ENCODE measurements around the gene DOHH. TPM values are rescaled to one million over a fixed set of nuclear protein-coding genes. Genes with fewer than 3 reads are reported as not detected.
"Not testable (repeated sequence)": the region's sequence is repeated elsewhere in the genome, so short reads cannot be mapped to it uniquely, and the experiment has no call there.

The DOHH gene
- total RNA-seq, 1 donor from 2014 or later: 15.0 TPM

GRCh38 chr19:3532154-3532786, 31.8 kb upstream of the DOHH start:
- H3K4me1 ChIP-seq: peaks cover 11% of the 10 kb centered on the region
- no peak overlapping the region for H3K4me3 ChIP-seq
- no peak overlapping the region for H3K27ac ChIP-seq
- no peak for DNase-seq (ENCODE audit: extremely low spot score in 2 of 2)
- H3K27me3 ChIP-seq: no peaks in the 10 kb centered on the region
- intact Hi-C loops (cut with DNase I): no loop called here
- TF ChIP-seq CTCF (IDR thresholded peaks at IDR 0.05) (no peak), POLR2AphosphoS5 (IDR thresholded peaks at IDR 0.05; ENCODE audit: insufficient read depth in 1 of 2, low read depth in 1 of 2) (no peak)
- H3K36me3 ChIP-seq: peaks cover 0 to 63% of the 10 kb centered on the region in 2 donors
- no peaks in the 10 kb centered on the region for H3K9me3 ChIP-seq

- no peak for DNase-seq (ENCODE audit: extremely low spot score in 2 of 2)
- H3K27me3 ChIP-seq: no peaks in the 10 kb centered on the region
- intact Hi-C loops (cut with DNase I): no loop called here
- peaks cover 0 to 67% of the 10 kb centered on the region in 2 donors for H3K36me3 ChIP-seq
- no peak for TF ChIP-seq CTCF (IDR thresholded peaks at IDR 0.05)
- TF ChIP-seq POLR2AphosphoS5 (IDR thresholded peaks at IDR 0.05; ENCODE audit: insufficient read depth in 1 of 2, low read depth in 1 of 2): no peak
- no peak for TF ChIP-seq POLR2A (IDR thresholded peaks at IDR 0.05)
- no peaks in the 10 kb centered on the region for H3K9me3 ChIP-seq
- no peak overlapping the region for H3K4me3 ChIP-seq
- peaks cover 6% of the 10 kb centered on the region for H3K4me1 ChIP-seq
- no peak overlapping the region for H3K27ac ChIP-seq
These were observed 31.2 kb upstream of the DOHH start for GRCh38 chr19:3531716-3532115.

GRCh38 chr19:3530389-3530788, 29.9 kb upstream of the DOHH start:
- no peak overlapping the region for H3K27ac ChIP-seq
- H3K36me3 ChIP-seq: peaks cover 0 to 74% of the 10 kb centered on the region in 2 donors
- intact Hi-C loops (cut with DNase I): no loop called here
- H3K4me1 ChIP-seq: no peaks in the 10 kb centered on the region
- no peak overlapping the region for H3K4me3 ChIP-seq
- no peaks in the 10 kb centered on the region for H3K27me3 ChIP-seq
- TF ChIP-seq POLR2AphosphoS5 (IDR thresholded peaks at IDR 0.05; ENCODE audit: insufficient read depth in 1 of 2, low read depth in 1 of 2): no peak
- DNase-seq (ENCODE audit: extremely low spot score in 2 of 2): no peak
- H3K9me3 ChIP-seq: no peaks in the 10 kb centered on the region

GRCh38 chr19:3529299-3529698, 28.8 kb upstream of the DOHH start:
- H3K36me3 ChIP-seq: peaks cover 0 to 72% of the 10 kb centered on the region in 2 donors
- DNase-seq (ENCODE audit: extremely low spot score in 2 of 2); H3K4me1 ChIP-seq; H3K4me3 ChIP-seq; intact Hi-C loops (cut with DNase I); H3K27ac ChIP-seq; H3K27me3 ChIP-seq; H3K9me3 ChIP-seq: not testable (repeated sequence)

- H3K4me1 ChIP-seq: no peaks in the 10 kb centered on the region
- intact Hi-C loops (cut with DNase I): no loop called here
- H3K36me3 ChIP-seq: peaks cover 0 to 71% of the 10 kb centered on the region in 2 donors
- no peak overlapping the region for H3K4me3 ChIP-seq
- TF ChIP-seq POLR2AphosphoS5 (IDR thresholded peaks at IDR 0.05; ENCODE audit: insufficient read depth in 1 of 2, low read depth in 1 of 2): no peak
- TF ChIP-seq CTCF (IDR thresholded peaks at IDR 0.05): no peak
- no peak for TF ChIP-seq POLR2A (IDR thresholded peaks at IDR 0.05)
- H3K27ac ChIP-seq: no peak overlapping the region
- DNase-seq (ENCODE audit: extremely low spot score in 2 of 2): no peak
- H3K27me3 ChIP-seq: no peaks in the 10 kb centered on the region
- no peaks in the 10 kb centered on the region for H3K9me3 ChIP-seq
These were observed 28.2 kb upstream of the DOHH start for GRCh38 chr19:3528539-3529211.

- no peak for DNase-seq (ENCODE audit: extremely low spot score in 2 of 2)
- no peaks in the 10 kb centered on the region for H3K9me3 ChIP-seq
- no peaks in the 10 kb centered on the region for H3K4me1 ChIP-seq
- peaks cover 0 to 71% of the 10 kb centered on the region in 2 donors for H3K36me3 ChIP-seq
- no peak overlapping the region for H3K4me3 ChIP-seq
- H3K27me3 ChIP-seq: no peaks in the 10 kb centered on the region
- intact Hi-C loops (cut with DNase I): no loop called here
- TF ChIP-seq POLR2A (IDR thresholded peaks at IDR 0.05) (no peak), CTCF (IDR thresholded peaks at IDR 0.05) (no peak), POLR2AphosphoS5 (IDR thresholded peaks at IDR 0.05; ENCODE audit: insufficient read depth in 1 of 2, low read depth in 1 of 2) (no peak)
- H3K27ac ChIP-seq: no peak overlapping the region
These were observed 27.6 kb upstream of the DOHH start for GRCh38 chr19:3528080-3528479.

Measured in vagina (tissue), 2 donors.